Measurements from ENCODE around the gene ZFYVE9.
"Not testable (repeated sequence)": the region's sequence is repeated elsewhere in the genome, so short reads cannot be mapped to it uniquely, and the experiment has no call there.

Gene ZFYVE9

GRCh38 chr1:52145137-52145536 is 3.2 kb downstream of the ZFYVE9 start:
- no peak for DNase-seq (ENCODE audit: low read depth)

DNA sequence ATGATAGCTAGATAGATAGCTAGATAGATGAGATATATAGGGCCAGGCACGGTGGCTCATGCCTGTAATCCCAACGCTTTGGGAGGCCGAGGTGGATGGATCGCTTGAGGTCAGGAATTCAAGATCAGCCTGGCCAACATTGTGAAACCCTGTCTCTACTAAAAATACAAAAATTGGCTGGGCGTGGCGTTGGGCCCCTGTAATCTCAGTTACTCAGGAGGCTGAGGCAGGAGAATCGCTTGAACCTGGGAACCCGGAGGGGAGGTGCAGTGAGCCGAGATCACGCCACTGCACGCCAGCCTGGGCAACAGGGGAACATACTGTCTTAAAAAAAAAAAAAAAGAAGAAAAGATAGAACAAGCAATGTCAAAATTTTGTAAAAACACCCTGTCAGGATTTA is 8.6 kb downstream of the ZFYVE9 start:
- not testable (repeated sequence) for DNase-seq (ENCODE audit: low read depth)

DNA sequence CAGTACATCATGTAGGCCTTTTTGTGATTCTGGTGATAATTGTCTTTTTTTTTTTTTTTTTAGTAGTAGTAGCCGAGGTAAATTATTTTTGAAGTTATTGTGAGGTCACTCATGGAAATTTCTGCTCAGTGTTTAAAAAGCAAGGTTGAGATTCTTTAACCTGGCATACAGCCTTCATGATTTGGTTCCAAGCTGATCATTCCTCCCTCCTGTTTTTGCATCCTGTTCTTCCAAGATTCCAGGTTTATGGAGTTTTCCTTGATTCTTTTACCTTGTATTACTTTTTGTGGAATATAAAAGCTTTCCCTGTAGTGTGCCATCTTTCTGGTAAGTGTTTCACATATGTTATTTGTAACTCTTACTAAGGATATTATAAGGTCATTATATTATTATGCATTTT is 9.1 kb downstream of the ZFYVE9 start:
- no peak for DNase-seq (ENCODE audit: low read depth)

DNA sequence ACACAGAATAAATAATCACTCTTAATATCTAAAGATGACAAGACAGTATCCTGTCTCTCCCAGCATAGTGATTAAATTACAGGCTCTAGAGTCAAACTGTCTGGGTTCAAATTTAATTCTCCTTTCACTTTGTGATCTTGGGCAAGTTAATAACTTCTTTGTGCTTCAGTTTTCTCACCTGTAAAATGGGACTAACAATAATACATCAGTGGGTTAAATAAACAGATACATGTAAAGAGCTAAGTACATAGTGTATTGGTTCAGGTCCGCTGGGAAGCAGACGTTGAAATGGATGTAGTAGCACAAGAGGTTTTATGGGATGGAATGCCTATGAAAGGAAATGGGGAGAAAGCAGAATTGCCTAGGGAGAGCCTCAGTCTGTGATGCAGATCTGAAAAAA is 10.7 kb downstream of the ZFYVE9 start:
- DNase-seq (ENCODE audit: low read depth), result no peak

DNA sequence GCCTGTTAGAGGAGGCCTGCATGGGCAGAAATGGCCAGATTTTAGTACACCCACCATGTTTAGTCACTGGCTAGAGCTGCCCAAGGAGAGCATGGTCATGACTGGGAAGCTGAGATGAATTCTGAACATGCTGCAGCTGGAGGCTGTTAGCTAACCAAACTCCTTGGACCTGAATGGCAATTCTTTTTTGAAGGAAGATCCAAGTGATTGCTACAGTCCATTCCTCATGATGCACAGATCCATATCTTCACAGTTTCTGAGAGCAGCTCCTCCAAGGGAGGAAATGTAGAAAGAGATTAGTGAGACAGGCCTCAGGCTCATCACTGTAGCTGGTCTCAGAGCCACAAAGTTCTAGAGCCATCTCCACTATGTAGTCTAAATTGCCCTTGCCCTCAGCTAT is 11.1 kb downstream of the ZFYVE9 start:
- DNase-seq (ENCODE audit: low read depth), result no peak

- DNase-seq (ENCODE audit: low read depth), result no peak
Observed at GRCh38 chr1:52153898-52154297, 12.0 kb downstream of the ZFYVE9 start.

- DNase-seq (ENCODE audit: low read depth), result no peak
Observed at GRCh38 chr1:52156460-52156859, 14.6 kb downstream of the ZFYVE9 start.

- no peak for DNase-seq (ENCODE audit: low read depth)
Observed at GRCh38 chr1:52157582-52157981, 15.7 kb downstream of the ZFYVE9 start.

DNA sequence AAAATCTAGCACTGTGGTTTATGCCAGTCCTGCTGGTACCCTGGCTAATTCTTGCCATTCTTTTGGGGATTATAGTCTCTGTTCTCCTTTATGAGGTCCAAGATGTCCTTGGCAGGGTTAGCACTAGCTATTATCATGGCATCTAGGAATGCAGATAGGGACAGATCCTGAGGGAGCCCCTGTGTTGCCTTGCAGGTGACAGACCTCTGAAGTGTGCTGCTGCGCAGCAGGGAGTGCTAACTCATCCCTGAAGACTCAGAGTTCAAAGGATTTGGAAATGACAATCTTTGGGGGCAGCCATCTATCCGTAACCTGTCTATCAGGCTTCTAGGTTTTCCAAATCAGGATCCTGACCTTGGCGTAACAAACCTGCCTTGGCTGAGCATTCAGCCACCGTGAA is 16.3 kb downstream of the ZFYVE9 start:
- no peak for DNase-seq (ENCODE audit: low read depth)

- no peak for DNase-seq (ENCODE audit: low read depth)
Observed at GRCh38 chr1:52159033-52159789, 17.3 kb downstream of the ZFYVE9 start.

DNA sequence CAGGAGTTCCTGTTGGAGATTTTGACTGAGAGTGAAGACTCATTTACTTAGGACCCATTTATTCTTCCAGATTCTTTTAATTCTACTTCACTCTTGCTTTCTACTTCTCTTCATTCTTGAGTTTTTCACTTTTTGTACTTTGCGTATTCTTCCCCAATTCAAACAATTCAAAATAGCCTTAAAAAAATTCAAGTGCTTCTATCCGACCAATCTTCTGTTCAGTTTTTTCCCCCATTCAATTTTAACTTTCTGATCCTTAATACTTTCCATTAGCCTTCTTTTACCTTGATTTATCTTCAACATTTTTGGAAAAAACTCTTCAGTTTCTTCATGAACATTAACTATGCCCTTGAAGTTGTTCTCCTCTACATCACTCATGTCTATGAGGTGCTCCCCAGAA is 21.1 kb downstream of the ZFYVE9 start:
- no peak for DNase-seq (ENCODE audit: low read depth)

DNA sequence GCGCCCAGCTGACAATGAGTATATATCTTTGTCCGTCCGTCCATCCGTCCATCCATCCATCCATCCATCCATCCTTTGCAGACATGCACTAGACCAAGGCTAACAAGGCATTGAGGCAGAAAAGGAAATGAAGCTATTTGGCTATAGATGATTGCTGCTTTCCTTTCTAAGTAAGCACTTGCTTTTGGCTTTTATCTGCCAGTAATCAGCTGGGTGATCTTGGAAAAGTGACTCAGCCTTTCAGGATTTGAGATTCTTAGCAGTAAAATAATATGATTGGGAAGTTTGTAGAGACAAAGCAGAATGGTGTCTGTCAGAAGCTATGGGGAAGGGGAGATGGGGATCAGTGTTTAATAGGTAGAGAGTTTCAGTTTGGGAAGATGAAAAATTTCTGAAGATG is 22.7 kb downstream of the ZFYVE9 start:
- no peak for DNase-seq (ENCODE audit: low read depth)

GRCh38 chr1:52166996-52167753 is 25.3 kb downstream of the ZFYVE9 start:
- DNase-seq (ENCODE audit: low read depth), result no peak

DNA sequence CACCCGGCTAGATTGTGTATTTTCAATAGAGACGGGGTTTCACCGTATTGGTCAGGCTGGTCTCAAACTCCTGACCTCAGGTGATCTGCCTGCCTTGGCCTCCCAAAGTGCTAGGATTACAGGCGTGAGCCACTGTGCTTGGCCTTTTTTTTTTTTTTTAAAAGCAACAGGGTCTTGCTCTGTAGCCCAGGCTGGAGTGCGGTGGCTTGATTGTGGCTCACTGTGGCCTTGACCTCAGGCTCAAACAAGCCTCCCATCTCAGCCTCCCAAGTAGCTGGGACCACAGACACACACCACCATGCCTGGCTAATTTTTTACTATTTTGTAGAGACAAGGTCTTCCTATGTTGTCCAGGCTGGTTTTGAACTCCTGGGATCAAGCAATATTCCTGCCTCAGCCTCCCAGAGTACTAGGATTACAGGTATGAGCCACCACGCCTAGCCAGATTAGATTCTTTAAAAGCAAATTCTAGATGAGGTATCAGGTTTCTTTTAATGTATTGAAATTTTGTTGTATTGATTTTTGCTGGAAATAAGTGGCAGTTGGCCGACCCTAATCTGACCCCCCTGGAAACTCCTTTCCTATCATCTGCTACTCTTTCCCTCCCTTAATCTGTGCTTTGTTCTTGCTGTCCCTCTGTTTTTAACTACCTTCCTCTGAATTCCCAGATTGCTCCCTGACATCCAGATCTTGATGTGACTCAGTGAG is 26.6 kb downstream of the ZFYVE9 start:
- DNase-seq (ENCODE audit: low read depth), result no peak

- not testable (repeated sequence) for DNase-seq (ENCODE audit: low read depth)
Observed at GRCh38 chr1:52171149-52171548, 29.3 kb downstream of the ZFYVE9 start.

DNA sequence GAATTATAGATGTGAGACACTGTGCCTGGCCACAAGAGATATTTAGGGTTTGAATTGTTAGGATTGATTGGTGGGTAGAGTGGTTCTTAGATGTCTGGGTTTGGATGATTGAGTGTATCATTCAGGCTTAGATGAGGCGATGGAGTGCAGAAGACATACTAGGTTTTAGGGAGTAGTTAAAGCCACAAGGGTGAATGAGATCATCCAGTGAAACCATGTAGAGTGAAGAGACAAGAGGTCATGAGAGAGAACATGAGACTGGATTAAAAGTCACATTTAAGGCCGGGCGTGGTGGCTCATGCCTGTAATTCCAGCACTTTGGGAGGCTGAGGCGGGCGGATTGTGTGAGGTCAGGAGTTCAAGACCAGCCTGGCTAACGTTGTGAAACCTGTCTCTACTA is 37.2 kb downstream of the ZFYVE9 start:
- DNase-seq (ENCODE audit: low read depth), result no peak

GRCh38 chr1:52180176-52180575 is 38.3 kb downstream of the ZFYVE9 start:
- DNase-seq (ENCODE audit: low read depth), result no peak

DNA sequence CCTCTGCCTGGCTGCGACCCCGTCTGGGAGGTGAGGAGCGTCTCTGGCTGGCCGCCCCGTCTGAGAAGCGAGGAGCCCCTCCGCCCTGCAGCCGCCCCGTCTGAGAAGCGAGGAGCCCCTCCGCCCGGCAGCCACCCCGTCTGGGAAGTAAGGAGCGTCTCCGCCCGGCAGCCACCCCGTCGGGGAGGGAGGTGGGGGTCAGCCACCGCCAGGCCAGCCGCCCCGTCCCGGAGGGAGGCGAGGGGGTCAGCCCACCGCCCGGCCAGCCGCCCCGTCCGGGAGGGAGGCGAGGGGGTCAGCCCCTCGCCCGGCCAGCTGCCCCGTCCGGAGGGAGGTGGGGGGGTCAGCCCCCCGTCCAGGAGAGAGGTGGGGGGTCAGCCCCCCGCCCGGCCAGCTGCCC is 39.9 kb downstream of the ZFYVE9 start:
- not testable (repeated sequence) for DNase-seq (ENCODE audit: low read depth)

GRCh38 chr1:52182328-52182727 is 40.4 kb downstream of the ZFYVE9 start:
- DNase-seq (ENCODE audit: low read depth), result not testable (repeated sequence)

- no peak for DNase-seq (ENCODE audit: low read depth)
Observed at GRCh38 chr1:52182874-52183400, 41.0 kb downstream of the ZFYVE9 start.

- DNase-seq (ENCODE audit: low read depth), result no peak
Observed at GRCh38 chr1:52186449-52186848, 44.6 kb downstream of the ZFYVE9 start.

DNA sequence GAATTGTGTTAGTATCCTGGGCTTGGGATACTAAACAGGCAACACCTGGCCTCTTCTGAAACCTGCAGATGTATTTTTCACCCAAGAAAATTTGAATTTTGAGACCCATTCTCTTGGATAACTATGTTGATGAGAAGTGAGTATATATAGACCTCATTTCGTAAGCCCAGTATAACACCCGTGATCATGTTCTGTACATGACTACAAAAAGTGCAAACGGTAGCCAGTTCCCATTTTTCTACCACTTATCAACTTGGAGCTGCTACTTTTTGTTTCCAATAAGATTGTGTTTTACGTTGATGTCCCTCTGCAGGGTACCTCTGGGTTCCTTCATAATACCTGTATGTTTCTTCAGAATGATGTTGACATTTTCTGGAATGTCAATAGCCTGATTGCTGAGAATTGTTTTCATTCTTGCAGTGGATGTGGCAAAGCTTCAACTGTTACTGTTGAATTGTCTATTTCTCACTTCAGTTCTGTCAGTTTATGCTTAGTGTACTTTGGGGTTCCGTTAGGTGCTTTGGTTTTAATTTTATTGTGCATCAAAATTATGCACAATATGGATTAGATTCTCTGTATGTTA is 48.1 kb downstream of the ZFYVE9 start:
- no peak for DNase-seq (ENCODE audit: low read depth)
